Islet precursor cell (in vitro differentiated cells): ENCODE results near the gene CCNL2.
"Not testable (repeated sequence)": the region's sequence is repeated elsewhere in the genome, so short reads cannot be mapped to it uniquely, and the experiment has no call there.

ENCODE experiments used
- DNase-seq: peaks from one replicate; pipeline ENCODE4 v3.0.0-alpha.2; 2018

Gene CCNL2

GRCh38 chr1:1419363-1419812 lies 20.3 kb upstream of the CCNL2 start:
- DNase-seq: peak; percentile 56

DNA sequence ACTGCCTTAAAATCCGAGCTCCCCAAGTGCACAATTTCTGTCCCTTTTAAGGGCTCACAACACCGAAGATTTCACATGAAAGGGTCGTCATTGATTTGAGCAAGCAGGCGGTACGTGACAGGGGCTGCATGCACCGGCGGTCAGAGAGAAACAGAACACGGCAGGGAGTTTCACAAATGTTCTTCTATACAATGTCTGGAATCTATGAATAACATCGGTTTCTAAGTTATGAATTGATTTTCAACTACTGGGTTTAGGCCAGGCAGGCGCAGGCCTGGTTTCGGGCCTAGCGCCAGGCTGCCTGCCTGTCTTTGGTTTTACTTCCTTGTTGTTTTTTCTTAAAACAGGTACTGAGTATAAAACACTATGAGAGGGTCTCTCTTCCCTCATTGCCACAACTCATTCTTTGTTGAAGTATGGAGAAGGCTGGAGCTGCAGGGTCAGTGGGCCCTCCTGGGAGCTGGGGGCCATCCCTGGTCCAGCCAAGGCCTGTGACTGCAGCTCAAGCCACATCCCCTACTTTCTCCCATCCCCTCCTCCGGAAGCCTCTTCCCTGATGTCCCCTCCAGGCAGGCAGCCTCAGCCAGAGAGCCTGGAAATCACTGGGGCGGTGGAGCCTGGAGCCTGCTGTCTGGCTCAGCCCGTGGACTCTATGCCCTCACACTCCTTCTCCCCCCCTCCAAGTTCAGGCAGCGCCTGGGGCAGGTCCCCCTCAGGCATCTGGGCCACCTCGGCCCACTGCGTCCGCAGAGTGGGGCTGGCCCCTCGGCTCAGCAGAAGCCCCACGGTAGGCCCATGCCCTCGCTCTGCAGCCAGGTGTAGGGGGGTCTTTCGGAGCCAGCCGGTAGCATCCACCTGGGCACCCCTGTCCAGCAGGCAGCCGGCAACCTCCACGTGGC lies 19.6 kb upstream of the CCNL2 start:
- DNase-seq: peak; percentile 65

- peak; percentile 50 for DNase-seq
Measured at GRCh38 chr1:1417825-1418463, 18.8 kb upstream of the CCNL2 start.

GRCh38 chr1:1417396-1417795 lies 18.3 kb upstream of the CCNL2 start:
- peak; percentile 54 for DNase-seq

DNA sequence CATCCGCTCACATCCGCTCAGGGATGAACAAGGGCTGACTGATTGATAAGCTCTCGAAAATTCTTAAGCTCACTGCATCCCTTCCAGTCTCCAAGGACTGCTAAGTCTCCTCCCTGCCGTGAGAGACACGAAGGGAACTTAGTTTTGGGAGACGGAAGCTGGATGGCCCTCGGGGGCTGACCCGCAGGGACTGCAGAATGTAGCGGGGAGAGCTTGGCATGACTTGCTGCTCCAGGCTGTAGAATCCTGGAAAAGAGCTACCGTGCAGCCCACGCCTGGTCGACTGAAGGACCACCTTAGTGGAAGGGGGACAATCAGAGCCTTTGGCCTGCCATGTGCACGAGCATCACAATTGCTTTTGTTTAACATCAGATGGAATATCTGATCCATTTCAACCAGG lies 16.6 kb upstream of the CCNL2 start:
- no peak for DNase-seq

DNA sequence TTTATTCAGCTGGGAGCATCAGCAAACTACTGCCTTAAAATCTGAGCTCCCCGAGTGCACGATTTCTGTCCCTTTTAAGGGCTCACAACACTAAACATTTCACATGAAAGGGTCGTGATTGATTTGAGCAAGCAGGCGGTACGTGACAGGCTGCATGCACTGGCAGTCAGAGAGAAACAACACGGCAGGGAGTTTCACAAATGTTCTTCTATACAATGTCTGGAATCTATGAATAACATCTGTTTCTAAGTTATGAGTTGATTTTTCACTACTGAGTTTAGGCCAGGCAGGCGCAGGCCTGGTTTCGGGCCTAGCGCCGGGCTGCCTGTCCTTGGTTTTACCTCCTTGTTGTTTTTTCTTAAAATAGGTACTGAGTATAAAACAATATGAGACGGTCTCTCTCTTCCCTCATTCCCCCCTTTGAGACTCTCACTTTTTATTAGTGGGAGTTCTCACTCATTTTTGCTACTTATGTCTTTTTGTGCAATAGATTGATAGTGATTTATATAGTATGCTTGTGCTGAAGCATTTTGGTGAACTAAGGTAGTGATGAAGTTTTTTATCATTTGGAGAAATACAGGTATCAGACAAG lies 13.3 kb upstream of the CCNL2 start:
- DNase-seq: not testable (repeated sequence)

DNA sequence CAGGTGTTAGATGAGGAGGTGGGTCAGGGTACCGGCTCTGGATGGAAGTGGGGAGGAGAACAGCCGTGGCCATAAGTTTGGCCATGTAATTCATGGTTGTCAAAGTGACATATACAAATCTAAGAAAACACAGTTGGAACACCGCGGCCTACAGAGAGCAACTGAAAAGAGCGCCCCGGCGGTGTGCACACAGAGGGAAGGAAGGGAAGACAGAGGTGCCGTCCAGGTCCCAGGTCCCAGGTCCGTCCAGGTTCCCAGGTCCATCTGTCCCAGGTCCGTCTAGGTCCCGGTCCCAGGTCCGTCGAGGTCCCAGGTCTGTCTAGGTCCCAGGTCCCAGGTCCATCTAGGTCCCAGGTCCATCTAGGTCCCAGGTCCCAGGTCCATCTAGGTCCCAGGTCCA lies 12.5 kb upstream of the CCNL2 start:
- no peak for DNase-seq

GRCh38 chr1:1410238-1410637 lies 11.1 kb upstream of the CCNL2 start:
- DNase-seq: not testable (repeated sequence)

GRCh38 chr1:1407636-1408318 lies 8.6 kb upstream of the CCNL2 start:
- DNase-seq: no peak

DNA sequence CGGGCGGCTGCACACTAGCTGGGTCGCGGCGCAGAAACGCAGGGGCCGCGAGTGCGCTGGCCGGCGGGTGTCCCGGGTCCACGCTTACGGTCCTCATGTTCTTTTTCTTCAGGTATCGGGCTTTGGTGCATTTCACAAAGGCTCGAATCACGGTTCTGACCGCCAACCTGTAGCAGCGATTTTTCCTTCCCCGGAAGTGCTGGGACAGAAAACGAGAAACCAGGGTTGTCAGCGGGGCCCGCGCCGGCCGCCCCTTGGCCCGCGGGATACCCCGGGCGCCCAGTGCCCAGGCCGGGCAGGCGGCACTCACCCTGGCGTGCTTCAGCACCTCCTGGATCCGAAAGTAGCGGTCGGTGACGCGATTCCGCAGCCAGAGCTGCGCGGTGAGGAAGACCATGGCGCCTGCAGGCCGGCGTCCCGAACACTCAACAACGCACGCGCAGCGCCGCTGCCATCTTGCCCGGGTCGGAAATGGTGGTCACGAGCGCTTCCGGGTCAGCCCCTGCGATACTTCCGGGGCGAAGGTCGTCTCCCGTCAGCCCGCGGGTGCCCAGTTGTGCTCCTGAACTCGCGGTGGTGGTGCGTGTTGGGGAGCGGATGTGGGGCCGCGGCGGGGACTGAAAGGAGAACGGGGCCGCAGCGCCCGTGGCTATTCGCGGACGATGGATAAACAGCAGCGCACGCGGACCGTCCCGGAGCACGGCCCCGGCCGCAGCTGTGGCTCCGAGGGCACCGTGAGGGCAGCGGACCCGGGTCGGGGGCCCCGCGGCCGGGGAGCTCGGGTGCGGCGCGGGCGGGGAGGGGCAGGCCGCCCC lies 7.9 kb upstream of the CCNL2 start, which contains the start of gene MRPL20:
TSS of gene MRPL20 (minus strand) at position 473 of the 815 bp plus-strand sequence. CDS start at position 397, 76 bp downstream.
- peak; percentile 96 for DNase-seq

DNA sequence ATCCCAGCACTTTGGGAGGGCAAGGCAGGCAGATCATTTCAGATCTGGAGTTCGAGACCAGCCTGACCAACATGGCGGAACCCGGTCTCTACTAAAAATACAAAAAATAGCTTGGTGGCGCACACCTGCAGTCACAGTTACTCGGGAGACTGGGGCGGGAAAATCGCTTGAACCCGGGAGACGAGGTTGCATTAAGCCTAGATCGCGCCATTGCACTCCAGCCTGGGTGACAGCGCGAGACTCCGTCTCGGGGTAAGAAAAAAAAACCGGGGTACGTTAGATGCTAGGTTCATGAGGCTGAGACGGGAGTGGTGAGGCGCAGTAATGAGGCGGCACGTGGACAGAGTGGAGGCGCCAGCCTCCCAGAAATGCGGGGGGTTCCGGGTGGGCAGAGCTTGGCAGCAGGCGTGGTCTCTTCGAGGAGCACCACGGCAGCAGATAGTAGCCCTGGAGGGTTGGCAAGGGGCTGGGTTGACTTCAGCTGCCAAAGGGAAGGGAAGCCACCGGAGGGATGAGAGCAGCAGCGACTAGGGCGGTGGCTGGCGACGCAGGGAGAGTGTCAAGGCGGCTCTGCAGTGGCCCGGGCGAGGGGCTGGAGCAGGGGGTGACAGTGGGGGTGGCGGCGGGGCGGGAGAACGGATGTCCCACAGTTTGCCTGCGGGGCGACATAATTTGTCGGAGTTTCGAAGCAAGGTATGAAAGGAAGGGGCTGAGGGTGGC lies 7.1 kb upstream of the CCNL2 start:
- no peak for DNase-seq

DNA sequence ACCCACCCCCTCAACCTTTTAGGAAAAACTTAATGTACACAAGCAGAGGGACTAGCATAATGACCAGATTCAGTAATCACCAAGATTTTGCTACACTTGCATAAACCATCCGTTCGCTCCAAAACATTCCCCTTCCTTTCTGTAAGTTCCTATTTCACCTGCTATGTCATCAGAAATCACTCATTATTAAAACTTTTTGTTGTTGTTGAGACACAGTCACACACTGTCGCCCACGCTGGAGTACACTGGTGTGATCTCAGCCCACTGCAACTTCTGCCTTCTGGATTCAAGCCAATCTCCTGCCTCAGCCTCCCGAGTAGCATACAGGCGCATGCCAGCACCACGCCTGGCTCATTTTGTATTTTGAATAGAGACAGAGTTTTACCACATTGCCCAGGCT lies 4.5 kb upstream of the CCNL2 start:
- DNase-seq: no peak

- not testable (repeated sequence) for DNase-seq
Measured at GRCh38 chr1:1402901-1403392, 3.8 kb upstream of the CCNL2 start.

DNA sequence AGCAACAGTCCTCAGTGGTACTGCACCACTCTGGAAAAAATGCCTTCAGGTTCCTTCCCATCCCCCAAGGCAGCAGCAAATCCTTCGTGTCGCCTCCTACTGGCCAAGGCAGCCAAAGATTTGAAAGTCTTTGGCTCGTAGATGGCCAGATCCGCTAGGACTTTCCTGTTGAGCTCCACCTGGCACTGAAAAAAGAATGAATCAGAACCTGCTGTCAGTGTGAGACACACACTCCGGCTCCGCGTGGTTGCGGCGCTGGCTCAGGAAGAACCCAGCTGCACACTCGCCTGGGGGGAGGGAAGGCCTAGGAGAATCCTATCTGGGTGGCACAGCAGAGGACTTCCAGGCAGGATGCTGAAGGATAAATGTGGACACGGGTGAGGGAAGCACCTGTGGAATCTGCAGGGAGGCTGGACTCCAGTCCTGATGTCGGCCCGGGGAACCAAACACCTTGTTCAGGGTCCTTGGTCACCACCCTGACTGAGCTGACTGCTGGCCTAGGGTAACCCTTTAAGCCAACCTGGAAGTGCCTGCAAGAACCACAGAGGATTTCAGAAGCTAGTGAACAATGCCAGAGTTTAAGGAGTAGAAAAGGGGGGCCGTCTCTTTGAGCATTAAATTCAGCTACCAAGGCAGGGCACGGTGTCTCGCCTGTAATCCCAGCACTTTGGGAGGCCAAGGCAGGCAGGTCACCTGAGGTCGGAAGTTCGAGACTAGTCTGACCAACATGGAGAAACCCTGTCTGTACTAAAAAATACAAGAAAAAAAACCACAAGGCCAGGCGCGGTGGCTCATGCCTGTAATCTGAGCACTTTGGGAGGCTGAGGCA lies 3.2 kb upstream of the CCNL2 start:
- peak; percentile 77 for DNase-seq

- DNase-seq: no peak
Measured at GRCh38 chr1:1401457-1402010, 2.4 kb upstream of the CCNL2 start.

- DNase-seq: no peak
Measured at GRCh38 chr1:1400576-1401456, 1.7 kb upstream of the CCNL2 start.

DNA sequence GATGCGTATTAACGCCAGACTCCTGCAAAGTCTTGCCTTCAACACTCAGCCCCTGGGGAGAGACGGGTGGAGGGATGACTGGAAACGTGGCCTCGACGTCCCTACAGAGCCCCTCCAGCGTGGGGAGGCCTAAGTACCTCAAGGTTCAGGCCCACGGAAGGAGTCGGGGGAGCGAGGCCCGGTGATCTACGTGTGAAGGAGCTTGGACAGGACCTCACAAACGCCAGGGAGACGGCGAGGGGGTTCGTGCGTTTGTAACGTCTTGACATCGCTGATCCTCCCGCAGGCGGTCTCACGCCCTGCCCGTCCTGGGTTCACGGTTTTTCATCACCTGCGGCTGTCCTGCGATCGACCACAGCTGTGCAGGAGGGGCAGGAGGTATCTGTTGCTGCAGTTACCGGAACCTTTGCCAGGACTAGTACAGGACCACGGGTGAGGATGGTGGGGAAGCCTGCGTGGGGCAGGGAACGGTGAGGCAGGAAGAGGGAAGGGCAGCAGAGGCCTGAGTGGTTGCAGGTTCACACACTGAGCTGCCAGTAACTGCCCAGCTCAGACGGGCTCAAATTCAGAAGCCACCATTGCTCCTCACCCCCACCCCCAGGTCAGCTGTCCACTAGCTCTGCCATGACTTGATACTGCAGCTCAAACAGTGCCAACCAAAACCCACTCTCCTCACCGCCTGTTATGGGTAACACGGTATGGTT lies 889 bp upstream of the CCNL2 start:
- DNase-seq: no peak

- no peak for DNase-seq
Measured at GRCh38 chr1:1398677-1399186, 403 bp downstream of the CCNL2 start.
